HL-60/S4 treated with retinoic acid at 250 ng/mL for 4 days and 3 days (cell line): ENCODE results near the gene KCNRG.

ENCODE experiments used
- in situ Hi-C: fragments of 300-500 bp; cut with MboI; formaldehyde crosslinking; loops from 2 replicates; pipeline ENCODE4 v1.7.0; 2022; ENCODE audit warnings: low sequenced_read_pairs

Gene KCNRG, protein sequence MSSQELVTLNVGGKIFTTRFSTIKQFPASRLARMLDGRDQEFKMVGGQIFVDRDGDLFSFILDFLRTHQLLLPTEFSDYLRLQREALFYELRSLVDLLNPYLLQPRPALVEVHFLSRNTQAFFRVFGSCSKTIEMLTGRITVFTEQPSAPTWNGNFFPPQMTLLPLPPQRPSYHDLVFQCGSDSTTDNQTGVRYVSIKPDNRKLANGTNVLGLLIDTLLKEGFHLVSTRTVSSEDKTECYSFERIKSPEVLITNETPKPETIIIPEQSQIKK

DNA sequence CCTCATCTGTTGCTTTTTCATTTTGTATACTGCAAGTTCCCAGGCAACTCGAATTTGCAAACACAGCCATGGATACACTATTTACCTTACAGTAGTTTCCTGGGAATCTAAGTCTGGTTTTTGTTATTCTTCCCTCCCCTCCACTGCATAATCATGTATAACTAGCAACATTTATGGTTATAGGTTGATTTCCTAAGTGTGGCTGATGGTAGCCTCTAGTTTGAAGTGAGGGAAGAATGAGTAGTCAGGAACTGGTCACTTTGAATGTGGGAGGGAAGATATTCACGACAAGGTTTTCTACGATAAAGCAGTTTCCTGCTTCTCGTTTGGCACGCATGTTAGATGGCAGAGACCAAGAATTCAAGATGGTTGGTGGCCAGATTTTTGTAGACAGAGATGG is at the start of gene KCNRG:
Gene KCNRG (plus strand): TSS at position 187 of the 400 bp plus-strand sequence. CDS start 50 bp downstream, at position 237.
- in situ Hi-C loops, result no loop called here

DNA sequence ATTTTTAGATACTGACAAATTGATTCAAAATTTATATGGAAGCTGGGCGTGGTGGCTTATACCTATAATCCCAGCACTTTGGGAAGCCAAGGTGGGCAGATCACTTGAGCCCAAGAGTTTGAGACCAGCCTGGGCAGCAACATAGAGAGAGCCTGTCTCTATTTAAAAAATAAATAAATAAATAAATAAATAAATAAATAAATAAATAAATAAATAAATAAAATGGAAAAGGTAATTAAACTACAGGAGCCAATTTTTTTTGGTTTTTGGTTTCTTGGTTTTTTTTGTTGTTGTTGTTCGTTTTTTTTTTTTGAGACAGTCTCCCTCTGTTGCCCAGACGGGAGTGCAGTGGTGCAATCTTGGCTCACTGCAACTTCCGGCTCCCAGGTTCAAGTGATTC is 47.8 kb upstream of the KCNRG start:
- in situ Hi-C loops, result no loop called here

DNA sequence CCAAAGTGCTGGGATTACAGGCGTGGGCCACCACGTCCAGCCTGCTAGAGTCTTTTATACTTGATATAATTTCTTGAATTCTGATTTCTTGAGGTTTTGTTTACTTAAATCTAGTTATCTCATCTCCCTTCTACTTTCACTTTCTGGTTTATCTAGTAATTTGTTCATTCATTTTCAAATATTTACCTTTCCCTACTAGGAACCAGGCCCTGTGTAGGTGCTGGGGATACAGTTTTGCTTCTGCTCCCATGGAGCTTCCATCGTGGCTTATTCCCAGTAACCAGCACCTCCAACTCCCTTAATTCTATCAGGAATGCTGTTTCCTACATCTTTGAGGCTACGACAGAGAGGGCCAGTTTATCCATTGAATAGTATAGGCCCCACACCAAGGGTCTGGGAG is 42.5 kb upstream of the KCNRG start:
- in situ Hi-C loops, result no loop called here

DNA sequence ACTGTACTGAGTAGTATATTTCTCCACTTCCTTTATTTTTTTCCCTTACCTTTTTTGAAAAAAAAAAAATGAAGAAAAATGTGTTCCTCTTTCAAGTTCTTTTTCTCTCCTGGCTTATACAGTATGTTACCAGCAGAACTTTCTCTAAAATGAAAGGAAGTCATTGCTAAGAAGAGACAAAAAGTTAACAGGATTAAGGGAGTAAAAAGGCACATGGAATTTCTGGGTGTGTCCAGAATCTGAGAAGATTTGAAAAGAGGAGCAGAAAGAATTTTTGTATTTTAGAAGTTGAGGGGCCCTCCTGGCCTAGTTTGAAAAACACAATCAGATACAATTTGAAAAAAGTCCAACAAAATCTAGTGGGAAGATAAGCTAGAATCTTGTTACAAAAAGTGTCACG is 39.4 kb upstream of the KCNRG start:
- in situ Hi-C loops, result loop anchor here (25.0 kb wide), 3 partner anchors 836 to 1086 kb away; partner anchors contain the start of gene RNASEH2B

DNA sequence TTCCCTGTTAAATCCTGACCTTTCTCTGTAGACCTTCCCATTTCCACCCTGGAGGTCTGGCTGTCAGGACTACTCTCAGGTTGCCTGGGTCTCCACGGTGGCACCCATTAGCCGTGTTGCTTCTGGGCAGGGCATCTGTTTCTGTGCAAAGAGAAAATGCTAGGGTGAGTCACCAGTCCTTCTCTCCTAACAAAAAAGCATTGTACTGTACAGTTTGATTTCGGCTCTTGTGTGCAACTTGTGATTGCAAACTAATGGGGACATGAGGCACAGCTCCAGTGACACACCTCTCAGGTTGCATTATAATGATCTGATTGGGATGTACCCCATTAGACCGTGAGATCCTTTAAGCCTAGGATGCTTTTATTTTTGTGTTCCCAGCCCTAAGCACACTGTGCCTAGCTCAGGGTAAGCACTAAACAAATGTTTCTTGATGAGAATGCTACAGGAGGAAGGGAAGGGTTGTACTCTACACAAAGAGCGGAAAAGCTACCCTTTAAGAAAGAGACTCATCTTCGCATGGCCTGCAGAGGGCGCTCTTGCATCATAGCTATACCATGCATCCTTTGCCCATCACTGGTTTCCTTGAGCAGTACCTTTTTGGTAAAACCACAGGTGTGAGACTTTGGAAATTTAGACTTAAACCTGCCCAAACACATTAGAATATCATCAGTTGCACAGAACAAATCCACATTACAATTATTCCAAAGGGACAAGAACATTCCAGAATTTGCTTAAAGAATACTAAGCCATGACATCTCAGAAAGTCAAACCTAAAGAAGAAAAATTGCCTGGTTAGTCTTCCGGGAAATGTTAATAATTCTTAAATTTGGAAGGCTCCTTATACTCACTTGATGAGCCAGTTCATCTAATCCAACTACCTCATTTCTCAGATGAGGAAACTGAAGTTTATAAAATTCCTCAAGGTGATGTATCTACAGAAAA is 38.7 kb upstream of the KCNRG start:
- in situ Hi-C loops, result loop anchor here (25.0 kb wide), 3 partner anchors 836 to 1086 kb away; partner anchors contain the start of gene RNASEH2B

DNA sequence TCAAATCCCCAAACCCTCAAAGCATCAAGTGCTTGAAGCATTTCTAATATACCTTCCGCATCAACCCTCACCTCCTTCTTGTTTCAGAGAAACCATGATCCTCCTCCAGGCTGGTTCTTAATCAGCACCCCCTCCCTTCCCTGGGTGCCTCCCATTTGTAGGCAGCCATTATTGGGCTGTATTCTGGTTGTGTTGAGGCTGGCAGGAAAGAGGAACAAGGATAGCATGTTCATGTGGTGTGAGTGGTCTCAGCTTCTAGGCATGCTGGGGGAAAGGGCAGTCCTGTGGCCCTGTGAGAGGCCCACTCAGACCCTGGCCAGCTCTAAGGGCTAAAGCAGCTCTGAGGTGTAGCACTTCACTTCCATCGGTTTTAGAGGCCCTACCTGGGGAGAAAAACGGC is 37.3 kb upstream of the KCNRG start:
- in situ Hi-C loops, result loop anchor here (25.0 kb wide), 3 partner anchors 834 to 1084 kb away; partner anchors contain the start of gene RNASEH2B

DNA sequence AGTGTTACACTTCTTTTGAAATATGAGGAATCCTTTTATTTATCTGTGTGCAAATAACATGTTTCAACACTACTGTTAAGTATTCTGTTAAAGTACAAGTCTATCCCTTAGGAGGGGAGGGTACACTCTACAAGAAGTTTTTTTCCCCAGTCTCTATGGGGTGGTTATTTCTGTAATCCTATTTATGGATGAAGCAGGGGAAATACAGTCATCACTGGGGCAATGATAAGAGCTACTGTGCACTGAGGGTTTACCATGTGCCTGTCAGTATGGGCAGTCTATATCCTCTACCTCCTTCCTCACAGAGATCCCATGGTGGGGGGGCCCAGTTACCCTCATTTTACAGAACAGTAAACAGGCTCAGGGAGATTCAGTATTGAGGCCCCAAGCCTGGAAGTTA is 35.0 kb upstream of the KCNRG start:
- in situ Hi-C loops, result loop anchor here (25.0 kb wide), 3 partner anchors 832 to 1082 kb away; partner anchors contain the start of gene RNASEH2B

DNA sequence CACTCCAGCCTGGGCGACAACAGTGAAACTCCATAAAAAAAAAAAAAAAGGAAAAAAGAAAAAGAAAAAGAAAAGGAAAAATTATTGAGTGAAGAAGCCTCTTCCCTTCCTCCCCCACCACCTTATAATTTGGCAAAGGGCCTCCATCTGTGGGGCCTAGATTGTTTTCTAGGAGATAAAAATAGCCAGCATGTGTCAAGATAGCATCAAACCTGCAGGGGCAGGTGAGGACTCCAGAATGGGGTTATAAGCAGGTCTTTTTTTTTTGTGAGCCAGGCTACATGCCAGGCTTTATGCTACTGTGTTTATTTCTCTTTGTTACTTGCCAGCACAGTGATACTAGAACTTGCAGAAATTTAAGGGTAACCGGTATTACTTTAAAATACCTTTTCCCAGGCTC is 30.1 kb upstream of the KCNRG start:
- in situ Hi-C loops, result loop anchor here (25.0 kb wide), 3 partner anchors 827 to 1077 kb away; partner anchors contain the start of gene RNASEH2B

DNA sequence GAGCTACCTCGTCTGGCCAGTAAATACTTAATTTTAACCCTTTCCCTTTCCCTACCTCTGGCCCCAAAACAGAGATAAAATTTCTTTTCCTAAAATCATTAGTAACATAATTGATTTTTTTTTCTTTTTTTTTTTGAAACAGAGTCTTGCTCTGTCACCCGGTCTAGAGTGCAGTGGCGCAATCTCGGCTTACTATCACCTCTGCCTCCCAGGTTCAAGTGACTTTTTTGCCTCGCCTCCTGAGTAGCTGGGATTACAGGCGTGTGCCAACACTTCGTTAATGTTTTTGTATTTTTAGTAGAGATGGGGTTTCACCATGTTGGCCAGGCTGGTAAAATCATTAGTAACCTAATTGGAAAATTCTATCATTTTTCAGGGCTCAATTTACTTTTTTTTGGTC is 28.8 kb upstream of the KCNRG start:
- in situ Hi-C loops, result loop anchor here (25.0 kb wide), 3 partner anchors 826 to 1076 kb away; partner anchors contain the start of gene RNASEH2B

DNA sequence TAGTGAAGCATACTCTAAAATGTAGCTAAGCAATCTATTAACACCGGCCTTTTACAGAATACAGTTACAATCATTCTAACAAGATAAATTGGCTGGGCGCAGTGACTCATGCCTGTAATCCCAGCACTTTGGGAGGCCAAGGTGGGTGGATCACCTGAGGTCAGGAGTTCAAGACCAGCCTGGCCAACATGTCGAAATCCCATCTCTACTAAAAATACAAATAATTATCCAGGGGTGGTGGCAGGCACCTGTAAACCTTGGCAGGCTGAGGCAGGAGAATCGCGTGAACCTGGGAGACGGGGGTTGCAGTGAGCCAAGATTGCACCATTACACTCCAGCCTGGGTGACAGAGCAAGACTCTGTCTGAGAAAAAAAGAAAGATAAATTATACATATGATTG is 24.6 kb upstream of the KCNRG start:
- in situ Hi-C loops, result loop anchor here (25.0 kb wide), 3 partner anchors 822 to 1072 kb away; partner anchors contain the start of gene RNASEH2B

DNA sequence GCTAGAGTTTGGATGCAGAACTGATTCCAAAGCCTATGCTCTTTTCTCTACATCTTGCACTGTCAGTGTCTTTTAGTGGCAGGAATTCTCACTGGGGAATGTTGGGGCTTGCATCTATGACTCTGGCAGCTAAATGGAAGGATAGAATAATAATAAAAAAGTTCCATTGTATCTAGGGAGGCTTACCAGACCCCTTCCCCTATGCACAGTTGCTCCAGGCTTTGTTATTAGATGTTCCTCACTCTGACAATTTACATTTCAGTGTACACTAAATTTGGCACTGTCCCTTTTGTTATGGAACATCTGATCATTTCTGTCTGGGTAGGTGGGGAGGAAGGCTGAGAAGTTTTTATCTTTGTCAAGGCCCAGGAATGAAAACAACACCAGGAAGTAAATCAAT is 22.1 kb upstream of the KCNRG start:
- in situ Hi-C loops, result loop anchor here (25.0 kb wide), 3 partner anchors 819 to 1069 kb away; partner anchors contain the start of gene RNASEH2B

DNA sequence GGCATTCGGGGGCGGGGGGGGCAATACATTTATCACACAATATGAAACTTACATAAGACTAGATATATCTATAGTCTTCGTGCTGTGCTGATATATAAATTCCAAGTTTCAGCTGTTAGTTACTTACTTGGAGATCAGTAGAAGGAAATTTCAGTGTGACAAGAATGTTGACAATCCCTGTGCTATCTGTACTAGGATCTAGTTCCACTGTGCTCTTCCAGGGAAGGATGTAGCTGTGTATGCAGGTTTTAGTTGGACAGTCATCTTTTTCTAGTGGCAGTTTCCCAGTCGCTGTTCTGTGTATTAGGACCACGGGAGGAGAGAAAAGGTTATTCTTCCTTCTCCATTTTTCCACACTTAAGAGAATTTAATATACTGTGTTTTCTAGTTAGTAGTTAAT is 21.6 kb upstream of the KCNRG start:
- in situ Hi-C loops, result loop anchor here (25.0 kb wide), 3 partner anchors 819 to 1069 kb away; partner anchors contain the start of gene RNASEH2B

DNA sequence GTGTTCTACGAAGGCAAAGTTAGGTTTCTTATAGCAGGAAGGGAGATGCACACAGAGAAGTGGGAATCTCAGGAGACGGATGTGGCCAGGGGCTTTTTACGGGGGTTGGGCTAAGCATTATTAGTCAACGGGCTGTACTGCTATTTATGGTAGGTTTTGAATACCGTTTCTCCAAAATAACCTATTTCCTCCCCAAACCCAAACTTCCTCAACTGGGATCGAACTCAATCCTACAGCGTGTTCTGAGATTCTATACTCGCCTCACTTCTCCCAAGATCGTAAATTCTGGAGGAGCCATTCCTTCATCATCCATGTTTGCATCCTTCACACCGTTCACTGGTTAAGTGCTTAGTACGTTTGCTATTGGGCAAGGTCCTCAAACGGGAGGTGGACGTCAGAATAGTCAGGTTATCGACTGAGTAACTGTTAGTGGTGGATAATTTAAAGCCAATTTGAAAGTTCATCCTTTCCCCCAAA is 19.6 kb upstream of the KCNRG start:
- in situ Hi-C loops, result loop anchor here (25.0 kb wide), 3 partner anchors 817 to 1067 kb away; partner anchors contain the start of gene RNASEH2B

DNA sequence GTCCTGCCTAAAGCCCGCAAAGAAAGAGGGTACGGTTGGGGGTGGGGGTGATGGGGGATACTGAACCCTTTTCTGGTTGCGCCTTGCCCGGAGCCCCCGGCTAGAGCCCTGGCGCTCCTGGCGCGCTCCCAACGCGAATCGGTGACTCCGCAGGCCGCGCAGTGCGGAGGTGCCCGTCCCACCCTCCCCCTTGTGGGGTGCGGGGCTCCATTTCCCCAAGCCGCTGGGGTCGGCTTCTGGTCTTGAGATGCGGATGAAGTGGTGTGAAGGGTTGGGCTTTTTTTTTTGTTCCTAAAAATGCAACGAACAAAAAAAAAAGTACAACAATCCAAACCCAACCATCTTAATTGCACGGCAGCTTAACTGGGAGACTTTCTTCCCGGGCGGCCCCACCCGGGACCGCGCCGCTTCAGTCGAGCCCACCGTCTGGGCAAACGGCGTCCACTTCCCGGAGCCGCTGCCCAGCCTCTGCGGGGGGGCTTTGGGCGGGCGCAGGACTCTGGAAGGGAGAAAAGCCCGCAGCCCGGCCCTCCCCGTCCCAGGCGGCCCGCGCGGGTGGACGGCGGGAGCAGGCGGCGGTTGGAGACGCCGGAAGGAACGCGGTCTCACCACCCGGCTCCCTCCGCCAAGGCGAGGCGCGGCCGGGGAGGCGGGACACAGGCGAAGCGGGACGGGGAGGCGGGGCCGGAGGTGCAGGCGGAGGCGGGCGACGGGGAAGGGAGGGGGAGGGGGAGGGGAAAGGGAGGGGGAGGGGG is 18.9 kb upstream of the KCNRG start:
- in situ Hi-C loops, result loop anchor here (25.0 kb wide), 3 partner anchors 816 to 1066 kb away; partner anchors contain the start of gene RNASEH2B

DNA sequence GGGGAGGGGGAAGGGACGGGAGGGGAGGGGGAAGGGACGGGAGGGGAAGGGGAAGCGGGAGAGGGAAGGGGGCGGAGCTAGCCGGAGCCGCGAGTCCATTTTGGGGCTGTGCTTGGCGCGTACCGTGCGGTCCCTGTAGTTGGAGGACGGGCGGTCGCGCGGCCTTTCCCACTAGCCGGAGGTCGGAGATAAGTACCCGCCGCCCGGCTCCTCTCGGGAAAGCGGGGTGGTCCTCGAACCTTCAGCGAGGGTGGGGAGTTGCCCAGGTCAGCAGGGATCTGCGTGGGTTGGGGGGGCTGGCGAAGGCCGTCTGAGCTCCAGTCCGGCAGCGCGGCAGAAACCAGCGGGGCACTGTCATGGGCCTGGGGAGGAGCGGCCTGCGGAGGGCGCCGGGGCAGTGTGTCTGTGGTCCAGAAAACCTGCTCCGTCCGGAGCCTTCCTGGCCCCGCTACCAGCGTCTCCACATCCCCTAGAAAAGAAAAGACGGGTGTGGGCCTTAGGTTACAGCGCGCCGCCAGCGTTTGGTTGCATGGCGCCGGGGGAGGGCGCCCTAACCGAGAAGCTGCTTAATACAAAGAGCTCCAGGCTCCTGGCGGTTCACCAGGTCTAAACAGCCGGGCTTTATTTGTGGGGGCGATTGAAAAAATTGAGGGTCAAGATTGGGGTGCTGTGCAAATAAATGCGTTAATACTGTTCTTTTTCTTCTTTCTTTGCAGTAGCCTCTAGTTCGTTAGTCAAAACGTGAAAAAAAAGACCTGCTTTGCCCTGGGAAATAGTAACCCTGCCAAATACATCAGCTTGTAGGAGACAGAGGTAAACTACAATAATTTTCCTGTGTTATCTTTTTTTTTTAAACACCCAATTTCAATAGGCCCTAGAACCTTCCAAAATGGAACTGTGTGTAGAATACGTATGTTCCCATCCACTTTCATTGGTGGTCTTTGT is 18.0 kb upstream of the KCNRG start, which contains the start of gene TRIM13:
Gene TRIM13 (plus strand): TSS at position 92 of the 945 bp plus-strand sequence. CDS start 14,899 bp downstream, outside the sequence.
- in situ Hi-C loops, result loop anchor here (25.0 kb wide), 3 partner anchors 815 to 1065 kb away; partner anchors contain the start of gene RNASEH2B

DNA sequence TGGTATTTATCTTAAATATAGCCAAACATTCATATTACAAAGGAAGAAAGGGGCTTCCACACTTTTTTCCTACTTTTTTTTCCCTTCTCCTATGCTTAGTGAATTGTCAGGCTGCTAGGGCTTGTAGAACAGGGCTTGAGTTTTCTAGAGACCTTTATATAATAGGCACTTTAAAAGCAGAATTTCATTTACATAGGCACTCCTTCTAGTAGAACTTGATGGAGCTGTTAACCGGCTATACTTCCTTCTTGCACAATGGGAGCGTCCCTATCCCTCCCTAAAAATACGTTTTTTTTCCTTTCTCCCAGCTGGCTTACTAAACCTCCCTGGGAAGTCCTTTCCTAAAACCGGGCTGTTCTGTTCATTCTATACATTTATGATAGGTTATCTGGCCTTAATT is 17.3 kb upstream of the KCNRG start:
- in situ Hi-C loops, result loop anchor here (25.0 kb wide), 3 partner anchors 814 to 1064 kb away; partner anchors contain the start of gene RNASEH2B

DNA sequence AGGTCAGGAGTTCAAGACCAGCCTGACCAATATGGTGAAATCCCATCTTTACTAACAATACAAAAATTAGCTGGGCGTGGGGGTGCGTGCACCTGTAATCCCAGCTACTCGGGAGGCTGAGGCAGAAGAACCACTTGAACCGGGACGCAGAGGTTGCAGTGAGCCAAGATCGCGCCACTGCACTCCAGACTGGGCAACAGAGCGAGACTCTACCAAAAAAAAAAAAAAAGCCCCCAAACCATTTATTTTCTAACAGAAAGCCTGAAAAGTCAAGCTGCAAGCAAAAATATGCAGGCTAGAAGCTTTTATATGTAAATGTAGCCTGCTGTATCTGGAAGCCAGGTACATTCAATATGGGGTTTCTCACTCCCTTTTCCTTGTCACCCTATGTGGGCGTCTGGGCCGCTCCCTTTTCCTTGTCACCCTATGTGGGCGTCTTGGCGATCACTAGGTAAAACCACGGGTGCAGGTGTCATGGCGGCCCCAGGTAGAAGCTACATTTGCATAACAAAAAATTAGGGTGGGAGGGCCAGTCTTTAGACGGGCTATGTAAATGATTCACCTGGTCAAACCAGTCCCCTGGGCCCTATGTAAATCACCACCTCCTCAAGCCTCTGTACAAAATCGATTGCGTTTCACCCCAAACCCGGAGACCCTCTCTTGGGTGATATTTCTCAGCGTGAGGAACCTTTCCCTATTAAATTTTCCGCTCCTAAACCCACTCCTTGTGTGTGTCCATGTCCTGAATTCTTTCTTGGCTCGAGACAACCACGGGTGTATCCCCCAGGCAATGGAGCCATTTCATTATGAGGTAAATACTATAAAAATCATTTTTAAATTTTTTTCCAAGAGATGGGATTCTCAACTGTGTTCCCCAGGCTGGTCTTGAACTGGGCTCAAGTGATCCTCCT is 16.3 kb upstream of the KCNRG start:
- in situ Hi-C loops, result loop anchor here (25.0 kb wide), 3 partner anchors 813 to 1063 kb away; partner anchors contain the start of gene RNASEH2B

DNA sequence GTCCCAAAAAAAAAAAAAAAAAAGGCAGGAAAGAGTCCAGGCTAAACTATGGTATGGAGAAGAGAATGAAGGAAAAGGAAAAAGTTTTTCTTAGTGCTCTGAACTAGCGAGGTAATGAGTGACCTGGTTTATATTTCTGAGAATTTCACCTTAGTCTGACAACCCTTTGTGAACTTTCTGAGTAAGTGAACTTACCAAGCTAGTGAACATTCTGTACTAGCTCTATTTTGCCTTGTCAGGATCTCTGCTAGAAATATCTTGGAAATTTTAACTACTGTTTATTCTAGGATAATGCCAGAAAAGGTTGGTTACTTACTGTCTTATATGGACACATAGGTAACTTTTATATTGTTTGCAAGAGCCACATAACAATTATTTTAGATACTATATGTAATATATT is 14.0 kb upstream of the KCNRG start:
- in situ Hi-C loops, result no loop called here
